K562 (cell line): ENCODE data around the gene SGSH. TPM values are rescaled to one million over a fixed set of nuclear protein-coding genes. Genes with fewer than 3 reads are reported as not detected.
A peak's percentile ranks its signal among the peaks of the same experiment; 100 is the strongest.

Source experiments
- ATAC-seq: fragments of 200-7000 bp; cut with Tn5 transposase; 3 replicates; pipeline ENCODE4 v1.9.1; 2020; ENCODE audit warnings: moderate library complexity
- BruUV-seq: library from RNA; stranded (reverse); fragments of 400-500 nt; replicated peaks from 2 replicates; lab custom pipeline; 2021; lab: Mats Ljungman, UMichigan
- CTCF ChIA-PET: fragments of 300-600 bp; formaldehyde crosslinking; extraction: SDS; loops from one replicate; lab custom pipeline; 2021; ENCODE audit warnings: low intra/inter-chr PET ratio; lab: Yijun Ruan, JAX
- POLR2A ChIA-PET: fragments of 300-600, 350-650 bp; sonication (Branson Sonifier 250); formaldehyde crosslinking; extraction: SDS; loops from one replicate; lab custom pipeline; 2021; ENCODE audit warnings: antibody characterized with exemption, inconsistent platforms; lab: Yijun Ruan, JAX
- DNase-seq, 4 experiments: peaks; one replicate each; pipeline versions ENCODE4 v3.0.0 to v3.0.0-alpha.2; 2011 to 2018; ENCODE audit warnings: low spot score in 3 of 4, mixed read lengths in 3 of 4; ENCODE audit errors: extremely low read depth in 1 of 4
- FAIRE-seq: peaks from 2 replicates; lab custom pipeline; 2011; peaks lifted over from hg19 to GRCh38; lab: Jason Lieb, UNC
- H2AFZ ChIP-seq: 2 replicates; pipeline ENCODE4 v1.6.0; 2011; ENCODE audit warnings: low read depth, low read length, control low read depth, inconsistent platforms
- H3K27ac ChIP-seq: fragments of 200-600 bp; 3 replicates; pipeline ENCODE4 v1.8.0; 2011; ENCODE audit warnings: low read depth, mild to moderate bottlenecking, control low read depth, inconsistent platforms, low read length, moderate library complexity, mixed read lengths; ENCODE audit errors: extremely low read depth
- H3K27me3 ChIP-seq, 2 experiments: fragments of 300-600 bp in 1 of 2; 2 replicates in 1 of 2; 3 replicates in 1 of 2; pipeline versions ENCODE4 v1.6.0 to v1.8.0; 2011; ENCODE audit warnings: inconsistent platforms in 2 of 2, low read length in 2 of 2, mild to moderate bottlenecking in 1 of 2, mixed read lengths in 1 of 2, moderate library complexity in 1 of 2; ENCODE audit not compliant: control insufficient read depth in 2 of 2, insufficient read depth in 2 of 2
- H3K36me3 ChIP-seq: fragments of 300-600 bp; 3 replicates; pipeline ENCODE4 v1.8.0; 2011; ENCODE audit warnings: mild to moderate bottlenecking, low read length, inconsistent platforms; ENCODE audit not compliant: control insufficient read depth, insufficient read depth
- H3K4me1 ChIP-seq, 2 experiments: fragments of 200-600 bp in 1 of 2; replicated peaks in 1 of 2; 2 replicates in 1 of 2; 3 replicates in 1 of 2; pipeline versions ENCODE4 v1.5.1 to v1.8.0; 2011; ENCODE audit warnings: inconsistent platforms in 2 of 2, low read length in 2 of 2, mild to moderate bottlenecking in 1 of 2, mixed read lengths in 1 of 2, moderate library complexity in 1 of 2; ENCODE audit not compliant: control insufficient read depth in 2 of 2, insufficient read depth in 2 of 2
- H3K4me2 ChIP-seq: 2 replicates; pipeline ENCODE4 v1.6.1; 2011; ENCODE audit warnings: low read length, control low read depth, inconsistent platforms, mixed read lengths; ENCODE audit not compliant: insufficient read depth
- H3K4me3 ChIP-seq: fragments of 200-600 bp; sonication (generic), shearing (Covaris generic); 2 replicates; pipeline ENCODE4 v1.5.1; 2016; ENCODE audit warnings: control low read depth, inconsistent platforms
- H3K79me2 ChIP-seq: fragments of 200-600 bp; 3 replicates; pipeline ENCODE4 v1.8.0; 2011; ENCODE audit warnings: low read length, inconsistent platforms; ENCODE audit not compliant: control insufficient read depth, insufficient read depth
- H3K9ac ChIP-seq, 2 experiments: 2 replicates each; pipeline versions ENCODE4 v1.6.0 to v1.6.1; 2011; ENCODE audit warnings: low read depth in 2 of 2, low read length in 2 of 2, control low read depth in 1 of 2, inconsistent platforms in 1 of 2, mild to moderate bottlenecking in 1 of 2, mixed read lengths in 1 of 2; ENCODE audit not compliant: insufficient read depth in 1 of 2
- H3K9me1 ChIP-seq: one replicate; pipeline ENCODE4 v1.6.0; 2011; ENCODE audit warnings: inconsistent platforms, mild to moderate bottlenecking, low read length, moderate library complexity; ENCODE audit not compliant: control insufficient read depth, insufficient read depth
- H3K9me3 ChIP-seq: replicated peaks from 2 replicates; pipeline ENCODE4 v1.5.1; 2011; ENCODE audit warnings: low read depth, low read length, inconsistent platforms; ENCODE audit not compliant: control insufficient read depth, insufficient read depth
- H4K20me1 ChIP-seq: replicated peaks from 2 replicates; pipeline ENCODE4 v1.6.1; 2011; ENCODE audit warnings: low read length, inconsistent platforms, mixed read lengths; ENCODE audit not compliant: control insufficient read depth, insufficient read depth
- DNMT1 ChIP-seq: fragments of 450-650 bp; IDR thresholded peaks from 2 replicates; pipeline ENCODE4 v1.6.1; 2016; ENCODE audit warnings: antibody characterized with exemption, mild to moderate bottlenecking
- HNRNPLL ChIP-seq: fragments of 200-400 bp; formaldehyde crosslinking; IDR thresholded peaks from 2 replicates; pipeline ENCODE4 v1.6.1; 2017; ENCODE audit warnings: low read length, low read depth, mild to moderate bottlenecking; ENCODE audit not compliant: poor library complexity, severe bottlenecking
- MXI1 ChIP-seq: IDR thresholded peaks from 2 replicates; pipeline ENCODE4 v1.6.1; 2011; ENCODE audit warnings: low read depth, mild to moderate bottlenecking, improper control_type of control experiment, low read length
- POLR2AphosphoS5 ChIP-seq: IDR thresholded peaks from 2 replicates; pipeline ENCODE4 v1.6.1; 2011; ENCODE audit warnings: mild to moderate bottlenecking, low read depth, low read length, moderate library complexity; ENCODE audit not compliant: control insufficient read depth, insufficient read depth
- POLR2G ChIP-seq: fragments of 200-400 bp; formaldehyde crosslinking; IDR thresholded peaks from 2 replicates; pipeline ENCODE4 v1.6.1; 2017; ENCODE audit warnings: low read depth, mild to moderate bottlenecking, antibody characterized with exemption, low read length, moderate library complexity
- RBM25 ChIP-seq: fragments of 200-400 bp; formaldehyde crosslinking; IDR thresholded peaks from 2 replicates; pipeline ENCODE4 v1.6.1; 2018; ENCODE audit warnings: low read length, low read depth, moderate library complexity; ENCODE audit not compliant: severe bottlenecking
- RUNX1 ChIP-seq: sonication (generic); IDR thresholded peaks from 2 replicates; pipeline ENCODE4 v1.6.1; 2016; ENCODE audit warnings: antibody characterized with exemption, low read depth
- SP2 ChIP-seq: IDR thresholded peaks from 2 replicates; pipeline ENCODE4 v1.6.1; 2011; ENCODE audit warnings: mild to moderate bottlenecking, low read depth, low read length, moderate library complexity; ENCODE audit not compliant: poor library complexity, severe bottlenecking; ENCODE audit errors: extremely low read depth
- SRSF9 ChIP-seq: fragments of 200-400 bp; formaldehyde crosslinking; IDR thresholded peaks from 2 replicates; pipeline ENCODE4 v1.6.1; 2017; ENCODE audit warnings: low read depth, low read length, borderline replicate concordance
- ZC3H4 ChIP-seq: sonication (generic); formaldehyde crosslinking; IDR thresholded peaks from 2 replicates; pipeline ENCODE4 v1.9.0; 2021; ENCODE audit warnings: missing genetic modification reagents, borderline replicate concordance
- WGBS: fragments of 100-300 bp; shearing (Covaris generic); methylation state at CpG from one replicate; pipeline ENCODE4 v1.1.6; 2016; ENCODE audit warnings: low coverage, mixed read lengths; ENCODE audit not compliant: insufficient coverage; ENCODE audit errors: missing lambda C conversion rate; 5-methylcytosine and 5-hydroxymethylcytosine counted together
- in situ Hi-C: fragments of 300-500 bp; cut with MboI; formaldehyde crosslinking; loops from 4 replicates; pipeline ENCODE4 v1.15.0; 2018; ENCODE audit warnings: inconsistent platforms, mixed read lengths
- intact Hi-C: fragments of 100-400 bp; cut with micrococcal nuclease; formaldehyde crosslinking; loops from 2 replicates; pipeline ENCODE4 v1.14.2; 2022
- polyA plus RNA-seq, 8 experiments: library from polyadenylated mRNA; depleted of rRNA in 4 of 8; stranded (reverse) in 5 of 8; unstranded in 3 of 8; fragments of >200 nt; fragmentation: Nextera tagmentation in 2 of 8; fragmentation: Illumina TruSeq in 1 of 8; extraction: Ambion mirVana in 2 of 8; extraction: Trizol in 1 of 8; gene quantifications; 2 replicates each; pipeline versions ENCODE4 v1.2.1 to v1.2.3, GENCODE V29; 2011 to 2014; ENCODE audit warnings: inconsistent platforms in 1 of 8, missing spikeins in 1 of 8
- total RNA-seq, 7 experiments: library from RNA; depleted of rRNA in 6 of 7; stranded (reverse); fragments of >200 nt in 6 of 7; fragmentation: Illumina TruSeq in 2 of 7; extraction: Trizol in 2 of 7; gene quantifications; 2 replicates each; pipeline versions ENCODE4 v1.2.1 to v1.2.3, GENCODE V29; 2011 to 2021; ENCODE audit warnings: low replicate concordance in 1 of 7
- TF ChIP-seq, protein P1 (sequence below): sonication (generic); formaldehyde crosslinking; IDR thresholded peaks from 2 replicates; pipeline ENCODE4 v1.8.1; 2023; ENCODE audit warnings: mild to moderate bottlenecking, missing genetic modification reagents

The SGSH gene
- total and polyA plus RNA-seq, 9 of the 15 experiments (the other 6 are each of a cell fraction or from before 2014, with no cell fraction given): 0.25 to 15.7 (median 4.9) TPM

DNA sequence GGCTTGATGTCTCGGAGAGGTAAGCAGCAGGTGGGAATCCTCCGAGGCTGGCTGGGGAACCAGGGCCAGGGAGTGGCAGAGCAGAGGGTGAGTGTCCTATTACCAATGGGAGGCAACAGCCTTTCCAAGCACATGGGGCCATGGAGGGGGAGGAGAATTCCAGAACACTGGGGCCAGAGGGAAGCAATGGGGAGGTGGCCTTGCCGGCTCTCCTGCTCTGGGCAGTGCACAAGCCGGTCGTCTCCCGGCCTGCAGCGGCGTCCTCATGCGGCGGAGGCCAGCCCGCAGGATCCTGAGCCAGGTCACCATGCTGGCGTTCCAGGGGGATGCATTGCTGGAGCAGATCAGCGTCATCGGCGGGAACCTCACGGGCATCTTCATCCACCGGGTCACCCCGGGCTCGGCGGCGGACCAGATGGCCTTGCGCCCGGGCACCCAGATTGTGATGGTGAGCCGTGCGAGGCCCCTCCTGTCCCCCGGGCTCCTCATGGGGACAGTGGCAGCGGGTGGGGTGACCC is 21.9 kb downstream of the SGSH start:
- Histone ChIP-seq H3K4me1 (peaks cover 0 to 15% of the 10 kb centered on the region in 2 experiments; a peak in 2 of 5 replicates), H2AFZ (no peak overlapping the region), H3K9me3 (no peaks in the 10 kb centered on the region), H3K36me3 (no peaks in the 10 kb centered on the region), H3K4me2 (no peak overlapping the region), H3K27me3 (peaks cover 12 to 28% of the 10 kb centered on the region in 2 experiments; a peak in 4 of 5 replicates), H3K4me3 (no peak overlapping the region), H3K9me1 (no peaks in the 10 kb centered on the region), H4K20me1 (no peaks in the 10 kb centered on the region), H3K27ac (no peak overlapping the region), H3K79me2 (no peaks in the 10 kb centered on the region), H3K9ac (0 out of 4 replicates have a peak overlapping the region, but pooled peaks of 1 of the 2 experiments have one; percentile 5)
- FAIRE-seq (no peak), DNase-seq (no peak), ATAC-seq (no peak)
- BruUV-seq: no TSS peak
- POLR2A ChIA-PET: no interaction called here
- 70% methylated on average over 12 of the region's 27 CpGs for WGBS
- CTCF ChIA-PET: no interaction called here
- intact Hi-C loops (loop anchor here (5.0 kb wide), 1 partner anchor 214 kb away; no protein-coding TSS in a partner anchor), in situ Hi-C loops (loop anchor here (10.0 kb wide), 1 partner anchor 787 kb away; no protein-coding TSS in a partner anchor)
- TF ChIP-seq POLR2G (peak; percentile 38; the same call in 1 of the 2 replicates), SRSF9 (no peak)

DNA sequence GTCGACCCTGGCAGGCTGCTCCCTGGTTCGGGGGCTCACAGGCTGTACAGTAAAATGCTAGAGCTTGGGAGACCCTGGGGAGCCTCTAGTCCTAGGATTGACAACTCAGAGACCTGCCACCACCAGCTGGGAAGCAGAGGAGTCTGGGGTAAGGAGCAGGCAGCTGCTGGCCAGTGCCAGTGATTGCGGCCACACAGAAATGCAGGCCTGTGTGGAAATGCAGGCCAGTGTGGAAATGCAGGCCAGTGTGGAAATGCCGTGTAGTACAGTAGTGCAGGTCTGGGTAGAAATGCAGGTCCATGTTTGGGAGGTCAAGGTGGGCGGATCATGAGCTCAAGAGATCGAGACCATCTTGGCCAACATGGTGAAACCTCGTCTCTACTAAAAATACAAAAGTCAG is 23.5 kb downstream of the SGSH start:
- no peak for TF ChIP-seq HNRNPLL
- TF ChIP-seq, protein P1, sequence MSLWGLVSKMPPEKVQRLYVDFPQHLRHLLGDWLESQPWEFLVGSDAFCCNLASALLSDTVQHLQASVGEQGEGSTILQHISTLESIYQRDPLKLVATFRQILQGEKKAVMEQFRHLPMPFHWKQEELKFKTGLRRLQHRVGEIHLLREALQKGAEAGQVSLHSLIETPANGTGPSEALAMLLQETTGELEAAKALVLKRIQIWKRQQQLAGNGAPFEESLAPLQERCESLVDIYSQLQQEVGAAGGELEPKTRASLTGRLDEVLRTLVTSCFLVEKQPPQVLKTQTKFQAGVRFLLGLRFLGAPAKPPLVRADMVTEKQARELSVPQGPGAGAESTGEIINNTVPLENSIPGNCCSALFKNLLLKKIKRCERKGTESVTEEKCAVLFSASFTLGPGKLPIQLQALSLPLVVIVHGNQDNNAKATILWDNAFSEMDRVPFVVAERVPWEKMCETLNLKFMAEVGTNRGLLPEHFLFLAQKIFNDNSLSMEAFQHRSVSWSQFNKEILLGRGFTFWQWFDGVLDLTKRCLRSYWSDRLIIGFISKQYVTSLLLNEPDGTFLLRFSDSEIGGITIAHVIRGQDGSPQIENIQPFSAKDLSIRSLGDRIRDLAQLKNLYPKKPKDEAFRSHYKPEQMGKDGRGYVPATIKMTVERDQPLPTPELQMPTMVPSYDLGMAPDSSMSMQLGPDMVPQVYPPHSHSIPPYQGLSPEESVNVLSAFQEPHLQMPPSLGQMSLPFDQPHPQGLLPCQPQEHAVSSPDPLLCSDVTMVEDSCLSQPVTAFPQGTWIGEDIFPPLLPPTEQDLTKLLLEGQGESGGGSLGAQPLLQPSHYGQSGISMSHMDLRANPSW (CRISPR knock-in tag): no peak
- no peak for TF ChIP-seq POLR2AphosphoS5
- no peak for TF ChIP-seq RBM25
- no peak for TF ChIP-seq MXI1
- TF ChIP-seq DNMT1: no peak
- no peak for TF ChIP-seq SP2
- no peak for TF ChIP-seq ZC3H4 (CRISPR knock-in tag)
- TF ChIP-seq RUNX1: no peak
- Histone ChIP-seq H3K27me3 (peaks cover 26 to 44% of the 10 kb centered on the region in 2 experiments; a peak in 4 of 5 replicates), H3K9me3 (no peaks in the 10 kb centered on the region), H4K20me1 (no peaks in the 10 kb centered on the region), H2AFZ (no peak overlapping the region), H3K4me3 (no peak overlapping the region), H3K27ac (no peak overlapping the region), H3K79me2 (no peaks in the 10 kb centered on the region), H3K4me1 (peaks cover 0 to 15% of the 10 kb centered on the region in 2 experiments; a peak in 2 of 5 replicates), H3K4me2 (no peak overlapping the region), H3K36me3 (no peaks in the 10 kb centered on the region), H3K9me1 (no peaks in the 10 kb centered on the region), H3K9ac (peak overlapping the region in 1 of 2 experiments; percentile 19; a peak in 1 of 4 replicates)
- ATAC-seq (no peak), DNase-seq (no peak), FAIRE-seq (no peak)
- CTCF ChIA-PET: interaction anchor here (0.7 to 1.0 kb wide), 2 partner anchors 96 to 191 kb away, joined by 3 read pairs; no protein-coding TSS in a partner anchor
- WGBS: 78% methylated on average over 7 of the region's 7 CpGs
- intact Hi-C loops: loop anchor here (2.0 to 5.0 kb wide), 2 partner anchors 168 to 216 kb away; no protein-coding TSS in a partner anchor
- POLR2A ChIA-PET: no interaction called here
- in situ Hi-C loops: loop anchor here (10.0 kb wide), 1 partner anchor 788 kb away; no protein-coding TSS in a partner anchor
- BruUV-seq: no TSS peak
